GM12801 (cell line): Measurements from ENCODE around the gene SLC35C1.

Experiments used
- CTCF ChIP-seq: IDR thresholded peaks from one replicate; pipeline ENCODE4 v1.5.1; 2011; ENCODE audit warnings: control low read depth; ENCODE audit not compliant: insufficient read length; ENCODE audit errors: extremely low read depth

The SLC35C1 gene

GRCh38 chr11:45801723-45802315 is 3.1 kb upstream of the SLC35C1 start:
- no peak for TF ChIP-seq CTCF

GRCh38 chr11:45802531-45803317 is 2.2 kb upstream of the SLC35C1 start:
- TF ChIP-seq CTCF = no peak

- TF ChIP-seq CTCF = no peak
Observed at GRCh38 chr11:45803971-45804760, 783 bp upstream of the SLC35C1 start.

- TF ChIP-seq CTCF = no peak
Observed at GRCh38 chr11:45805305-45806071, 539 bp downstream of the SLC35C1 start.

GRCh38 chr11:45806072-45806933 is 1.4 kb downstream of the SLC35C1 start:
- no peak for TF ChIP-seq CTCF

- TF ChIP-seq CTCF = no peak
Observed at GRCh38 chr11:45806937-45807791, 2.2 kb downstream of the SLC35C1 start.
